GM19463 (cell line): ENCODE measurements around the gene FBXO5.
A peak's percentile ranks its signal among the peaks of the same experiment; 100 is the strongest.
"Not testable (repeated sequence)": the region's sequence is repeated elsewhere in the genome, so short reads cannot be mapped to it uniquely, and the experiment has no call there.

Experiments
- ATAC-seq: cut with Tn5 transposase; IDR thresholded peaks from one replicate; pipeline ENCODE4 v1.9.1; 2021; ENCODE audit warnings: mild to moderate bottlenecking, moderate library complexity; ENCODE audit not compliant: unreplicated experiment

The FBXO5 gene

DNA sequence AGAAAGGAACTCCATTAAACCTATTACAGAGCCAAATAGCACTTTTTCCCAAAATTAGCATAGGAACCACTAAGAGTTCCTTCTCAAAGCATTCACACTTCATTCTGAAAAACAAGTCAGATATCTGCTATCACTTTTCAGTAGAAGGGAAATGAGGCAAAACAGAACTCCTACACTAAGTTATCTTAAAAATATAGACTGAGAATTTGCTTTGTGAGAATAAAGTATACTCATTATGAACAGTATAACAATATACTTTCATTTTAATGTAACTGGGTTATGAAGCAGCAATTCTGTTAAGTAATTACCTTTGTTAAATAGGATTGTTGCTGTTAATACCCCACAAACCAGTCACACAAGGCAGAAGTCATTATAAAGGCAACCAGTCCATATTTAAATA, 11.0 kb upstream of the FBXO5 start:
- ATAC-seq, result no peak

DNA sequence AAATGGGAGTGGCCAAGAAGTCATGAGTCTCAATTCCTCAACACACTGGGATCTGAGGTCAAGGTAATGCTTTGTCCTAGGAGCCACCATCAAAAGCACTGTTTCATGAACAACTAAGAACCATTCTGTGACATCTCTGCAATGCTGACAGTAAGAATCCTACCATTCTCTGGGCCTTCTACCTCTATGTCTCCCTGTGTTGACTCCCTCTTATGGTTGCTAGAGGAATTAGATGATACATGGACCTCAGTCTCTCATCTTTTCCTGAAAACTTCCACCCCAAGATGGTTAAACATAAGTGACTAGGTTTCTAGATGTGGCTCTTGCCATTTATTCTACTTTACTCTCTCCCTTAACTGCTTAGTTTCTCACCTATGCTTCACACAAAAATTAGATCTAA, 10.6 kb upstream of the FBXO5 start:
- ATAC-seq, result no peak

DNA sequence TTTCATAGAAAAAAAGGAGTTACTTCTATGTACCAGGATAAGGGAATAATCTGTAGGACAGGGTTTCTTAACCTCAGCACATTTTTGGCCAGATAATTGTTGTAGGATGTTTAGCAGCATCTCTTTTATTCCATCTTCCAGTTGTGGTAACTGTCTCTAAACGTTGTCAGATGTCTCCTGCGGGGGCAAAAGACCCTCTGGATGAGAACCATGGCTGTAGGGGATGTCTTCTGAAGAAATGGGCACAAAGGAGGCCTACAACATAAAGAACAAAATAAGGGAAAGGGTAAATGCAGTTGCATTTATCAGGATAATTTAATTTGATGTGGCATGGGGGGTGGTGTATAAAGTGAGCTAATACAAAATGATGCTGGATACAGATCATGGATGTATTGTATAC, 4.1 kb upstream of the FBXO5 start:
- no peak for ATAC-seq

DNA sequence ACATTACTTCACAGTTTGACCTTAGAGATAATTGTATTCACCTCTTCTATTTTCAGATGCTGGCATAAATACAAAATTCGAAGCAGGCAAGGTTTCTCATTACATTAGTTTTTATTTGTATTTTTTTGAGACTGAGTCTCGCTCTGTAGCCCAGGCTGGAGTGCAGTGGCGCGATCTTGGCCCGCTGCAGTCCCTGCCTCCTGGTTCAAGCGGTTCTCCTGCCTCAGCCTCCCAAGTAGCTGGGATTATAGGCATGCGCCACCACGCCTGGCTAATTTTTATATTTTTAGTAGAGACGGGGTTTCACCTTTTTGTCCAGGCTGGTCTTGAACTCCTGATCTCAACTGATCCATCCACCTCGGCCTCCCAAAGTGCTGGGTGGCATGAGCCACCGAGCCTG, 2.5 kb upstream of the FBXO5 start:
- not testable (repeated sequence) for ATAC-seq

DNA sequence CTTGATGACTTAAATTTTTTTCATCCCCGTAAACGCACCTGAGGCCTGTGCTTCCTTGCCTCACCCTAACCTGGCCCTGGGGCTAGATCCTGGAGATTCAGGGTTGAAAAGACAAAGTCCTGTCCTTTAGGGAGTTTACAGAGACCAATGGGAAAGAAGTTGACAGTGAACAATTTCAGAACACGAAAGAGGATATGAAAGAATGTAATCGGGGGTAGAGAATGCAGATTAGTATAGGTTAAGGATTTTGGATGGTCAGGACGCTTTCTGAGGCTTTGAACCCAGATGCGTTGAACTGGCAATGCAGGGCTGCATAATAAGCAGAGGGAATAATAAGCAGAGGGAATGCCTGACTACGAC, 1.7 kb upstream of the FBXO5 start:
- ATAC-seq, result peak; percentile 21

DNA sequence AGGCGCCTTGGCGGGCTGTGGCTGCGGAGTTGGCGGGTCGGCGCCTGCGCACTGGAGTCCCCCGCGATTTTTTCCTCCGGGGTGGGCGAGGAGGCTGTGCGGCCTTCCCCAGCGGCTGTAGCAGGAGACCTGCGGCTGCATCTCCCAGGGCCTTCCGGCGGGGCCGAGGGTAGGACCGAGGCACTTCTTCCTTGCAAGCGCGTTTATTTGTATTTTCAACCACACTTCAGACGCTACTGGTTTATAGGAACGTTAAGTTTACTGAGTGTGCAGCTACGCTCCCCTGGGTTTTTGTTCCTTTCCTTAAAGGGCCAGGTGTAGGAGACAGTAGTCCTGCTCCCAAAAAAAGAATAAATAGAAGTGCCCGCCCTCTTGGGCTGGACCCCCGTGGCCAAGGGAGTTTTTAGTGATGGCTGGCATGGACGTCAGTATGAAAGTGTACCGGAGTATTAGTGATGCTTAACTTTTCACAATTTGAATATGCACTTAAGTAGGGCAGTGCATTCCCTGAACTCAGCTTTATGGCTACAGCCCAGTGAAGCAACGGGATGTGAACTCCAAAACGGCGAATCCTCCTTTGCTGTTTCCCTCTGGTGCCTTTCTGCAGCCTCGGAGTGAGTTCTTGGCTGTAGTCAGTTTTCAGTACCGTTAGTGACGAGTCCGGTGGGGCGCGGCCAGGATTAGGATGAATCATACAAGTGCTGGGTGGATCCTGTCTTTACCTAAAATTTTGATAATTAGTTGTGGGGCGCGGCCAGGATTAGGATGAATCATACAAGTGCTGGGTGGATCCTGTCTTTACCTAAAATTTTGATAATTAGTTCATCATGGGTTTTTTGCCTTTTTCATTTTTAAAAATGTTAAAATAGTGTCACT, 1.0 kb upstream of the FBXO5 start:
- peak; percentile 16 for ATAC-seq

DNA sequence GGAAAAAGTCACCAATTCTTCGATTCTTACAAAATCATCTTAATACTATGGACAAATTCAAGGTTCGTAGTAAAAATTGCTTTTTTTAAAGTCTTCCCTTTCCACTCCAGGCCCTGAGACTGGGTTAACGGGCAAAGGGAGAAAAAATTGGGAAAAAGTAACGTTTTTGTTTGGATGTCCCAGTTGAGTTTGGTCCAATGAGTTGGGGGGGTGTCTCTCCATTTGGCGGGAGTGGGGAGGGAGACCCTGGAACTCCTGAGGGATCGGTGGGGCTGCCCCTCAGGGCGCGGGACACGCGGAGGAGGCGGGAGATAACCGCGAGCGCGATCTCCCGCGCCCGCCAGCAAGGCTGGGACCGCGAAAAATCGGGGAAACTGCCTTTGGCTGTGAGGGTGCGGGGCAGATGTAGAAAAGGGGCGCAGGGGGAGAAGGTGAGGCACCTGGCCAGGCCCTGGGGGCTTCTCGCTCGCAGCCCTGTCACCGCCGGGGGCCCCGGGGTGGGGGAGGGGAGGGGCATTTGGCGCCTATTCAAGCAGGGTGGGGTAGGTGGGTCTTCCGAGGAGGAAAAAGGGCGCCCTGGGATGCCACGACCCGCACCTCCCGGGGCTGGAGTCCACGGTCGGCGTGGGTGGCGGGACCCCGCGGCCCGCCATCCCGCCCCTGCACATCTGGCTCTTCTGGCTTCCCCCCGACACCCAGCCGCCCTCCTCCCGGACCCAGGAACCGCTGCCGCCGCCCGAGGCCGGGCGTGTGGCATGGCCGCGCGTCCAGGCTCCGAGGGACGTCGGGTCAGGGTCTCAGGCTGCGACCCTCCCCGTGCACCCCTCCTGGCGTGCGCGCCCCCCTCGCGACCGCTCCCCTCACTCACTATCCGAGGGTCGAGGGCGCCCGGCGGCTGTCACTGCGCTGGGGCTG, 595 bp downstream of the FBXO5 start:
- no peak for ATAC-seq

DNA sequence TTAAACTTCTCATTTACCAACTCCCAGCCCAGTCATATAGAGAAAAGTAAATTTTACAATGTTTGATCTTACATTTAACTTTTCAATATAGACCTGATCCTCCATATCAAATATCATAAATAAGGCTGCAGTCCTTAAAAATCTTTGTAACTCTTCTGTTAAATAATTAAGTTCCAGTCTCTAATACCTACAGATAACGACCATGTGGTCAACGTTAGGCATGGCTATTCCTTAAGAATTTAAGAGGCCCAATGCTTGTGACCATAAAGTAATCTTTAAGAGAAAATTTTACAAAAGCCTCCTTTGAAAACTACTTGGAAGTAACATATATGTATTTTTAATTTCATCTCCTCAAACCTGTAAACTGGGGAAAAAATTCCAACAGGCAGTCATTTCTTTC, 1.6 kb downstream of the FBXO5 start:
- ATAC-seq, result no peak

DNA sequence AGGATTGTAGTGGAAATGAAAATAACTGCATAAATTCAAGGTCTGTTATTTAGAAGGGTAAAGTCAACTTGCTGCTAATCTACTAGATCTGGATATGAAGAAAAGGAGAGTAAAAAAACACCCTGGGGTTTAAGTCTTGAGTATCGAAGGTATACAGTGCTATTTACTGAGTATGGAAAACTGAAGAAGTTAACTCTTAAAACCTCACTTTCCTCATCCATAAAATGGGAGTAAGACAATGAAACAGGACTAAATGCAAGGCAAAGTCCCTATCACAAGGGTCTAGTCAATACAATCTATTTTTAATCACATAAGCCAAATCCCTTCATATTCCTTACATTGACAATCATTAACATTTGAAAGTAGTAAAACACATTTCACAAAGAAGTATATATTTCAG, 2.2 kb downstream of the FBXO5 start:
- no peak for ATAC-seq

DNA sequence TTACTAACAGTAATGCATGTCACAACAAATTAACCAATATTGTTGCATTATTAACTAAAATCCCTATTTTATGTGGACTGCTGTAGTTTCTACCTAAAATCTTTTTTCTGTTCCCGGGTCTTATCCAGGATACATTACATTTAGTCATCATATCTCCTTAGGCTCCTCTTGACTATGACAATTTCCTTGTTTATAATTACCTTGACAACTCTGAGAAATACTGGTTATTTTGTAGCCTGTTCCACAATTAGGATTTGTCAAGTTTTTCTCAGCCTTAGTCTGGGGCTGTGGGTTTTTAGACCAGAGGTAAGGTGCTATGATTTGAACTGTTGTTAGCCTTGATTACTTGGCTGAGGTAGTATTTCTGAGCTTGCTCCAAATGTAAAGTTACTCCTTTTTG, 3.7 kb downstream of the FBXO5 start:
- no peak for ATAC-seq

DNA sequence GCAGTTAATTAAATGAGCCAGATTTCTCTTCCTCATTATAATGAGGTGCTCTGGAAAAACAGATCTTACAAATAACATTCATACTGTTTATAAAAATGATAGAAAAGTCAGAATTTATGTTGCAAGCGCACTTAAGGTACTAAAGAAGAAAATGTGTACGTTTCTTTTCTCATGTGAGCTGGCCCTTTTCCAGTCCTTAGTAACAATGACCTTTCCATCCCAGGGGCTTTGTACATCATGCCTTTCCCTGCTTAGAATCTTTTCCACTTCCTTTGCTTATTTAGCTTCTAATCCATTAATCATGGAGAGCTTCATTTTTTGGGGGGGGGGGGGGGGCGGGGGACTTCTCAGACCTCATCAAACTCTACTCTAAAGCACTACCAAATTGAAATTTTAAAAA, 4.8 kb downstream of the FBXO5 start:
- no peak for ATAC-seq

DNA sequence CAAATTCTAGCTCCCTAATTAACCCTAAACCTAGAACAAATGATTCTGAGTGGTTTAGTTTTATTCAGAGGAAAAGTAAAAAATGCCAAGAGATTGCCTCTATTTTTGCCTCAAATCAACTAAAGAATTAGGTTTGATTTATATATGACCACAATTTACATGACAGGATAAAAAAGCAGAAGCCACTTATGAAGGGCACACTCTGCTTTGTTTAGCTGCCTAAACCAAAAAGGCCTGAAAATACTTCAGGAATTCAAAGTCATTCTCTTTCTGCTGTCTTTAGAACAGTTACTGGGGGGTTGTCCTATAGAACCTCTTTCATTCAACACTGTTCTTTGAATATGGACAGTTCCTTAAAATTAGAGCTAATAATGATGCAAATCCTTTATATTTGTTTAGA, 5.3 kb downstream of the FBXO5 start:
- no peak for ATAC-seq

DNA sequence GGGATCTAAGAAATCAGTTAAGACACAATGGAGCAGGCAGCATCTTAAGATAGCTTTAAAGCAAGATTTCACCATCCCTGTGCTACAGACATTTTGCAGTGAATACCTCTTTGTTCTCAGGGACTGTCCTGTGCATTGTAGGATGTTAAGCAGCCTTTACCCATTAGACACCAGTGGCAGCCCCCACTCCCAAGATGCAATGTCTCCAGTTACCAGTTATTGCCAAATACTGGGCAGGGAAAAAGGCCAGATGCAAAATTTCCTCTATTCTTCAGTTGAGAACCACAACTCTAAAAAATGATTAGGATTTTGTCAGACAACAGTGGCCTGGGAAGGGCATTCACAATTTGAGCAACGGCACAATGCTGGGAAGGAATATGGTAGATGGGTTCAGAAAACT, 6.1 kb downstream of the FBXO5 start:
- ATAC-seq, result no peak

DNA sequence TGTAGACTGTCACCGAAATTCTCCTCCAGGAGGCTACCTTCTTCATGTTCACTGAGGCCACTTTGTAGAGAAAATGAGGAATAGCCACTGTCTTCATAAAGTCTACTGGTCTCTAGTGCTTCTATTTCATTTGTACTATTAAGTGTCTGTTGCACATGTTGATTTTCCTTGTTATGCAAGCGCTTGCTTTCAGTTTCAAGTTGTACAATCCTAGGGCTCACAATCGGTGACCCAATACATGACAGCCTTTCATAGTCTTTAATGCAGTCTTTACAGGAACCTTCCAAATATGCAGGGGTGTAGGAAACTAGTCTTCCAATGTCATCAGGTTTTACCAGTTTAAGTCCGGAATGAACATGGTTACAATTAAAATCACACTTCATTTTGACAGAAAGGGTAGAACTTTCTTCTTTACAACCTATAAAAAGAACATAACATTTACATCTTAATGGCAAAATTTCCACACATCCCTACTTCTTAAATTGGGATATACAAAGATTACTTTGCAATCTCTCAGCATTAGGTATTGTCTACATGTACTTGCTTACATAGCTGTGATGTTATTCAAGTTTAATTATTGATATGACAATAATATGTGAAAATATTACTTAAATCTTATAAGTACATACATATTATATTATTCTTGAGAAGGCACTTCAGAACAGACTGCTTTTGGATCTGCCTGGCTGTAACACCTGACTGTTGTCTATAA, 7.5 kb downstream of the FBXO5 start:
- ATAC-seq, result no peak

DNA sequence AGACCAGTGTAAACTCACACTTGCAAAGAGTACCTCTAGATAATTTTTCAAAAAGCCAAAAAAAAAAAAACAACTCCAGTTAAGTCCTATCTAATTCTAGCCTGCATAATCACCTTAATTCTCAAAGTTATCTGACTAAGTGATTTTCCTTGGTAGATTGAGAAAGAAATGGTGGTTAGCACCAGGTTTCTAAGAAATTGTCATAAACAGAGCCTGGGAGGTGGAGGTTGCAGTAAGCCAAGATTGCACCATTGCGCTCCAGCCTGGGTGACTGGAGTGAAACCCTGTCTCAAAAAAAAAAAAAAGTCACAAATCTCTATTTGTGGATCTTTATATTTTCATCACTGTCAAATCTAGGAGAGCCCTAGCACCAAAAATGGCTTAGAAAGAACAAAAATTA, 8.9 kb downstream of the FBXO5 start:
- no peak for ATAC-seq

DNA sequence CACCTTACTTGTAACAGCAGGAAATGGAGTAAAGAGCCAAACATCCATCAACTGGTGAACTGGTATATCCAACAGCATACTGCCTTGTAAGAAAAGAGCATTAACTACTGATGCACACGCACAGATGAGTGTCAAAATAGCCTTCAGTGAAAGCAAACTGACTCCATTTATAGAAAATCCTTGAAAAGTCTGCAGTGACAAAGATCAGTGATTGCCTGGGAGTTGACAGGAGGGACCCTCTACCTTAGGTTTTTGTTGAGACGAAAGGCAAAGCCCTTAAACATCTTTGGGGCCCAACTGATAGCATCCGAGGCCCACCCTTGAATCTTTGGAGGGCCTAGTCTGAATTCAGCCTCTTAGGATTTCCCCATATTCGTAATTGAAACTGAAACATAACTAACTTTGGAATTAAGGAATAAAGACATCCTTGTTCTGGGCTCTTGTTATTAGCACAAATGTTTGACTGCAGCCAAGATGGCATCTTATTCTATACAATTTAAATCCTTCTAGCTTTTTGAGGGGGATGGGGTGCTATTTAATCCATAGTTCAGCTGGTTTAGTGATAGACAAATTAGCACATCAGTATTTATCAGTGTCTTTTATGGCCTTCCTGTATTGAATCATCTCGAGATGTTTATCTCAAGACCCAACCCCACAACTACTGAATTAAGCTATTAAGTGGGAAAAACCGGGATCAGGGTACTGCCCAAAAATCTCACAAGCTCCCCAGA, 13.0 kb downstream of the FBXO5 start:
- no peak for ATAC-seq

DNA sequence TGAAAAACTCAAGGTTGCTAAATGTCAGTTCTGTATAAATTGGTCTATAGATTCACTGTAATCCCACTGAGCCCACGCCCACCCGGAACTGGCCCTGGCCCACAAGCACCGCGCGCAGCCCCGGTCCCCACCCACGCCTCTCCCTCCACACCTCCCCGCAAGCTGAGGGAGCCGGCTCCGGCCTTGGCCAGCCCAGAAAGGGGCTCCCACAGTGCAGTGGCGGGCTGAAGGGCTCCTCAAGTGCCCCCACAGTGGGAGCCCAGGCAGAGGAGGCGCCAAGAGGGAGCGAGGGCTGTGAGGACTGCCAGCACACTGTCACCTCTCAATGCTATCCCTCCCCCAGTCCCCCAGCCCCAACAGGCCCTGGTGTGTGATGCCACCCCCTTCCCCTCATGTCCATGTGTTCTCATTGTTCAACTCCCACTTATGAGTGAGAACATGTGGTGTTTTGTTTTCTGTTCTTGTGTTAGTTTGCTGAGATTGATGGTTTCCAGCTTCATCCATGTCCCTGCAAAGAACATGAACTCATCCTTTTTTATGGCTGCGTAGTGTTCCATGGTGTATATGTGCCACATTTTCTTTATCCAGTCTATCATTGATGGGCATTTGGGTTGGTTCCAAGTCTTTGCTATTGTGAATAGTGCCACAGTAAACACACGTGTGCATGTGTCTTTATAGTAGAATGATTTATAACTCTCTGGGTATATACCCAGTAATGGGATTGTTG, 16.5 kb downstream of the FBXO5 start:
- not testable (repeated sequence) for ATAC-seq

DNA sequence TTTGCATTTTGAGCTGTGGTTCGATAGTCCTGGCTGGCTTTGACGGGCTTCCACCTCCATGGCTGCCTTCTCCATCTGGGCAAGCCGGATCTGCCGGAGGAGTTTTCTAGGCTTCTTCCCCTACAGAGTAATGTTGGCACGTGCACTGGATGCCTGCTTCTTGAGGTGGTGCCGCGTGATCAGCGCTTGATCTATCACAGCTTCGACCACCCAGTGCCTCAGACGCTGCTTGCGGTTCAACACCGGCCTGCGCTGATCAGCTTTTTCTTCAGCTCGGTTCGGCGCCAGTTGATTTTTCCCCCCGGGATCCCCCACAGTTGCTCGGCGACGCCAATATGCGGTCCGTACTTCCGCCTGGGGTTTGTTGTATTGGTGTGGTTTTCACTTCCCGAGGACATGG, 23.5 kb downstream of the FBXO5 start:
- no peak for ATAC-seq

DNA sequence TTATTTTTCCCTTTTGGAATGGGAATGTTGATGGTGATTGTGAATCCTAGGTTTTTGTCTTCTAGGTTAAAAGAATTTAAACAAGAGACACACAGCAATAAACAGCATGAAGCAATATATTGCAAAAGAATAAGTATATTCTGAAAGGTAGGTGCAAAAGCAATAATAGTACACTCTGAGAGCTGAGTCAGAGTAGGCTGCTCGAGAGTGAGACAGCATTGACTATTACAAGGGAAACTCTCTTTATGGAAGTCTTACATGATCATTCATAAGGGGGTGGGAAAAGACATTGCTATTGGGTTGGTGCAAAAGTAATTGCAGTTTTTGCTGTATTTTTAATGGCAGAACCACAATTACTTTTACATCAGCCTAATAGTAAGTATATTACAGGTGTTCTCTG, 25.0 kb downstream of the FBXO5 start:
- no peak for ATAC-seq

DNA sequence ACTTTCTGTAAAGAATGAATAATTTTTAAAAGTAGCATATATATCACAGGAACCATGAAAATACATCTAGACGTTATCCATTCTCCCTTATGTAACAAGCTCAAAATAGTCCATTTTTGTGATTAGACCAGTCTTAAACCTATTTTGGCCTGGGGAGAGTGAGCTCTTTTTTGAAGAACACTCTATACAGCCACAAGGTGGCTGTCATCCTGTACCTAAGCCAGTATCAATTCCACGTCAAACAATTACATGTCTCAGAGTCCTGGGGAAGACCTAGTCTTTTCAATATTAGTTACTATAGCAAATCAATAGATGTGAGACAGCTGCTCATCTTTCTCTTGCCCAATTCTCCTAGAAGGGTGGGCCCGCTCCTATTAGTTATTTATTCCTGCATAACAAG, 28.4 kb downstream of the FBXO5 start:
- ATAC-seq, result no peak
